HEK293 (cell line): ENCODE measurements around the gene MBD6.

Source experiments
- BCL11A ChIP-seq: fragments of 450-650 bp; formaldehyde crosslinking; IDR thresholded peaks from 2 replicates; pipeline ENCODE4 v1.5.1; 2016; ENCODE audit warnings: low read depth, missing biosample characterization, missing genetic modification characterization
- TRIM28 ChIP-seq: IDR thresholded peaks from 2 replicates; pipeline ENCODE4 v1.6.1; 2011; ENCODE audit warnings: low read length, control low read depth, borderline replicate concordance
- ZNF138 ChIP-seq: fragments of 450-650 bp; formaldehyde crosslinking; IDR thresholded peaks from 2 replicates; pipeline ENCODE4 v1.5.1; 2016; ENCODE audit warnings: missing biosample characterization, missing genetic modification characterization, borderline replicate concordance
- ZNF274 ChIP-seq, 2 experiments: fragments of 200-500 bp in 1 of 2; fragments of 450-650 bp in 1 of 2; sonication (Bioruptor generic) in 1 of 2; formaldehyde crosslinking in 1 of 2; IDR thresholded peaks; 2 replicates each; pipeline versions ENCODE4 v1.5.1 to v1.6.1; 2014 to 2016; ENCODE audit warnings: borderline replicate concordance in 1 of 2, inconsistent platforms in 1 of 2, low read length in 1 of 2, missing biosample characterization in 1 of 2, missing genetic modification characterization in 1 of 2
- ZNF394 ChIP-seq: fragments of 450-650 bp; formaldehyde crosslinking; IDR thresholded peaks from 2 replicates; pipeline ENCODE4 v1.5.1; 2016; ENCODE audit warnings: missing biosample characterization, missing genetic modification characterization, mild to moderate bottlenecking, moderate library complexity, borderline replicate concordance
- TF ChIP-seq, protein P1 (sequence below): fragments of 450-650 bp; formaldehyde crosslinking; IDR thresholded peaks from 2 replicates; pipeline ENCODE4 v1.5.1; 2016; ENCODE audit warnings: missing biosample characterization, missing genetic modification characterization
- TF ChIP-seq, protein P2 (sequence below): sonication (generic); formaldehyde crosslinking; IDR thresholded peaks from 2 replicates; pipeline ENCODE4 v1.8.1; 2022; ENCODE audit warnings: mild to moderate bottlenecking, moderate library complexity, missing genetic modification reagents
- TF ChIP-seq, protein P3 (sequence below): IDR thresholded peaks from 2 replicates; pipeline ENCODE4 v1.6.1; 2011; ENCODE audit warnings: mild to moderate bottlenecking, low read depth, low read length, borderline replicate concordance

DNA sequence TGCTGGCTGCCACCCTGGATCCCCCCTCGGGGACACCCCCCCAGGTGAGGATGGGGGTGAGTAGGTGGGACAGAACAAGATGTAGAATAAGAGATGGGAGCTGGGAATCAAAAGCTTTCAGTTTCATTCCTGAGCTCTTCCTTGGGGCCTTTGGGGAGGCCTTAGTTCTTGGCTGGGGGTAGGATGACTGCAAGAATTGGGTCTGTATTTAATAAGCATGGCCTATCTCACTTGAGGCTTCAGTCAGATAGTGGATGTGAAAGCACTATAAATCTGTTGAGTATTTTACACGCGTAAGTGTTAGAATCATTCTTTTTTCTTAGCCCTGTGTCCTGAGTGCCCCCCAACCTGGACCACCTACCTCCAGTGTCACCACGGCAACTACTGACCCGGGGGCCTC lies 4.6 kb downstream of the MBD6 start:
- TF ChIP-seq, protein P1, sequence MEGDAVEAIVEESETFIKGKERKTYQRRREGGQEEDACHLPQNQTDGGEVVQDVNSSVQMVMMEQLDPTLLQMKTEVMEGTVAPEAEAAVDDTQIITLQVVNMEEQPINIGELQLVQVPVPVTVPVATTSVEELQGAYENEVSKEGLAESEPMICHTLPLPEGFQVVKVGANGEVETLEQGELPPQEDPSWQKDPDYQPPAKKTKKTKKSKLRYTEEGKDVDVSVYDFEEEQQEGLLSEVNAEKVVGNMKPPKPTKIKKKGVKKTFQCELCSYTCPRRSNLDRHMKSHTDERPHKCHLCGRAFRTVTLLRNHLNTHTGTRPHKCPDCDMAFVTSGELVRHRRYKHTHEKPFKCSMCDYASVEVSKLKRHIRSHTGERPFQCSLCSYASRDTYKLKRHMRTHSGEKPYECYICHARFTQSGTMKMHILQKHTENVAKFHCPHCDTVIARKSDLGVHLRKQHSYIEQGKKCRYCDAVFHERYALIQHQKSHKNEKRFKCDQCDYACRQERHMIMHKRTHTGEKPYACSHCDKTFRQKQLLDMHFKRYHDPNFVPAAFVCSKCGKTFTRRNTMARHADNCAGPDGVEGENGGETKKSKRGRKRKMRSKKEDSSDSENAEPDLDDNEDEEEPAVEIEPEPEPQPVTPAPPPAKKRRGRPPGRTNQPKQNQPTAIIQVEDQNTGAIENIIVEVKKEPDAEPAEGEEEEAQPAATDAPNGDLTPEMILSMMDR (tag by site-specific recombination): no peak
- TF ChIP-seq ZNF138 (tag by site-specific recombination) (no peak), BCL11A (tag by site-specific recombination) (no peak), ZNF394 (tag by site-specific recombination) (no peak), ZNF274 (IDR thresholded peaks at IDR 0.05; ENCODE audit: low read length) (no peak), ZNF274 (tag by site-specific recombination; IDR thresholded peaks at IDR 0.05; ENCODE audit: borderline replicate concordance) (no peak), TRIM28 (no peak)
- TF ChIP-seq, protein P2, sequence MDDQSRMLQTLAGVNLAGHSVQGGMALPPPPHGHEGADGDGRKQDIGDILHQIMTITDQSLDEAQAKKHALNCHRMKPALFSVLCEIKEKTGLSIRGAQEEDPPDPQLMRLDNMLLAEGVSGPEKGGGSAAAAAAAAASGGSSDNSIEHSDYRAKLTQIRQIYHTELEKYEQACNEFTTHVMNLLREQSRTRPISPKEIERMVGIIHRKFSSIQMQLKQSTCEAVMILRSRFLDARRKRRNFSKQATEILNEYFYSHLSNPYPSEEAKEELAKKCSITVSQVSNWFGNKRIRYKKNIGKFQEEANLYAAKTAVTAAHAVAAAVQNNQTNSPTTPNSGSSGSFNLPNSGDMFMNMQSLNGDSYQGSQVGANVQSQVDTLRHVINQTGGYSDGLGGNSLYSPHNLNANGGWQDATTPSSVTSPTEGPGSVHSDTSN (CRISPR knock-in tag): no peak
- TF ChIP-seq, protein P3, sequence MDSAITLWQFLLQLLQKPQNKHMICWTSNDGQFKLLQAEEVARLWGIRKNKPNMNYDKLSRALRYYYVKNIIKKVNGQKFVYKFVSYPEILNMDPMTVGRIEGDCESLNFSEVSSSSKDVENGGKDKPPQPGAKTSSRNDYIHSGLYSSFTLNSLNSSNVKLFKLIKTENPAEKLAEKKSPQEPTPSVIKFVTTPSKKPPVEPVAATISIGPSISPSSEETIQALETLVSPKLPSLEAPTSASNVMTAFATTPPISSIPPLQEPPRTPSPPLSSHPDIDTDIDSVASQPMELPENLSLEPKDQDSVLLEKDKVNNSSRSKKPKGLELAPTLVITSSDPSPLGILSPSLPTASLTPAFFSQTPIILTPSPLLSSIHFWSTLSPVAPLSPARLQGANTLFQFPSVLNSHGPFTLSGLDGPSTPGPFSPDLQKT: no peak
